NCI-H146 (cell line): ENCODE results near the gene SSTR5.
"Not testable (repeated sequence)": the region's sequence is repeated elsewhere in the genome, so short reads cannot be mapped to it uniquely, and the experiment has no call there.

Experiments
- DNase-seq: peaks from one replicate; lab custom pipeline; 2025; lab: John Stamatoyannopoulos, UW

Gene SSTR5

DNA sequence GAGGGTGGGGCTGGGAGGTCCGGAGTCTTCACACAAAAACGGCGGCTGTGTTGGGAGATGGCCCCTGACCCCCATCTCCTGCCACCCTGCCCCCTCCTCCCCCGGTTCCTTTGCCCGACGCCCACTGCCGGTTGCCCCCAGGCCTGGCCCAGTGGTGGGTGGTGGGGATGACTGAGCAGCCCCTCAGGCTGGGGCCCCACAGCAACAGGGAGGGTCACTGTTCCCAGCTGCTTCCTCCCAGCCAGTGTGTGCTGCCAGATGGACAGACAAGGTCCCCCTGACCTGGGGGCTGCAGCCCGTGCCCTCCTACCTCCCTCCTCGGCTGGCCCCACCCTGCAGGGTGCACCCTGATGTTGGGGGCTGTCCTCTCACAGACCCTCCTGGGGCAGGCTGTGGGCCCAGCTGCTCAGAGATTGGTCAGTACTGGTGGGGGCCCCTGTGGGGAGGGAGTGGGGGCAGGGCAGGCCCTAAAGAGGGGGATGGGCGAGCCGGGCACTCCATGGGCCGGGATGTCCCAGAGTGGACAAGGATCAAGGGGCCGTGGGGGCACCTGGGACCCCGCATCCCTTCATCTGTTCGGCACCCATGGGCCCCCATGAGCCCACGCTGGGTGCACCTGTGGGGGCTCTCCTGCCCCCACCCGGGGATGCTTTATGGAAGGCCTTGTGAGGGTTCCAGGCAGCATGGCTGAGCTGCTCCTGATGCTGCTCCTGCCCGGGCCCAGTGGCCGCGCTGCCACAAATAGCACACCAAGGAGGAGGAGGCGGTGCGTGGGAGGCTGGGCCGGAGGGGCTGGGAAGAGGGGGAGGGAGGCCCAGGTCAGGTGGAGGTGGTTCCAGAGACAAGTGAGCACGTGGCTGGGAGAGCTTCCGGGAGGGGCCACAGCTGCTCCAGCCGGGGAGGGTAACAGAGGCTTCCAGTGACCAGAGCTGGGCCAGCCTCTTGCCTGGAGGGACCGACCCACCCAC lies 18.4 kb downstream of the SSTR5 start:
- DNase-seq: no peak

DNA sequence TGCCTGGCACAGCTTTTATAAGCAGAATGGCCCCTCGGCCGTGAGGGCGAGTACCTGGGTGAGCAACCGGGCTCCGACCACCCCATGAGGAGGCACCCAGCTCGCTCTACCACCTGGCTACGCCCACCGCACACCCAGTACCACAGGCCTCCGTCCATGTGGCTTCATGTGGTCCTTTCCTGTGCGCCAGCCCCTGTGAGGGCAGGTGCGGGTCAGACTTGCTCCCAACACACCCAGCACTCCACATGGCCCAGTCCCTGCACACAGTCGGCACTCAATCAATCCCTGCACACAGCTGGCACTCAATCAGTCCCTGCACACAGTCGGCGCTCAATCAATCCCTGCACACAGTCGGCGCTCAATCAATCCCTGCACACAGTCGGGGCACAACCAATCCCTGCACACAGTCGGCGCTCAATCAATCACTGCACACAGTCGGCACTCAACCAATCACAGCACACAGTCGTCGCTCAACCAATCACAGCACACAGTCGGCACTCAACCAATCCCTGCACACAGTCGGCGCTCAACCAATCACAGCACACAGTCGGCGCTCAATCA lies 19.5 kb downstream of the SSTR5 start:
- DNase-seq: no peak

DNA sequence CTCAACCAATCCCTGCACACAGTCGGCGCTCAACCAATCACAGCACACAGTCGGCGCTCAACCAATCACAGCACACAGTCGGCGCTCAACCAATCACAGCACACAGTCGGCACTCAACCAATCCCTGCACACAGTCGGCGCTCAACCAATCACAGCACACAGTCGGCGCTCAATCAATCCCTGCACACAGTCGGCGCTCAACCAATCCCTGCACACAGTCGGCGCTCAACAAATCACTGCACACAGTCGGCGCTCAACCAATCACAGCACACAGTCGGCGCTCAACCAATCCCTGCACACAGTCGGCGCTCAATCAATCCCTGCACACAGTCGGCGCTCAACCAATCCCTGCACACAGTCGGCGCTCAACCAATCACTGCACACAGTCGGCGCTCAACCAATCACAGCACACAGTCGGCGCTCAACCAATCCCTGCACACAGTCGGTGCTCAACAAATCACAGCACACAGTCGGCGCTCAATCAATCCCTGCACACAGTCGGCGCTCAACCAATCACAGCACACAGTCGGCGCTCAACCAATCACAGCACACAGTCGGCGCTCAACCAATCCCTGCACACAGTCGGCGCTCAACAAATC lies 20.2 kb downstream of the SSTR5 start:
- not testable (repeated sequence) for DNase-seq

DNA sequence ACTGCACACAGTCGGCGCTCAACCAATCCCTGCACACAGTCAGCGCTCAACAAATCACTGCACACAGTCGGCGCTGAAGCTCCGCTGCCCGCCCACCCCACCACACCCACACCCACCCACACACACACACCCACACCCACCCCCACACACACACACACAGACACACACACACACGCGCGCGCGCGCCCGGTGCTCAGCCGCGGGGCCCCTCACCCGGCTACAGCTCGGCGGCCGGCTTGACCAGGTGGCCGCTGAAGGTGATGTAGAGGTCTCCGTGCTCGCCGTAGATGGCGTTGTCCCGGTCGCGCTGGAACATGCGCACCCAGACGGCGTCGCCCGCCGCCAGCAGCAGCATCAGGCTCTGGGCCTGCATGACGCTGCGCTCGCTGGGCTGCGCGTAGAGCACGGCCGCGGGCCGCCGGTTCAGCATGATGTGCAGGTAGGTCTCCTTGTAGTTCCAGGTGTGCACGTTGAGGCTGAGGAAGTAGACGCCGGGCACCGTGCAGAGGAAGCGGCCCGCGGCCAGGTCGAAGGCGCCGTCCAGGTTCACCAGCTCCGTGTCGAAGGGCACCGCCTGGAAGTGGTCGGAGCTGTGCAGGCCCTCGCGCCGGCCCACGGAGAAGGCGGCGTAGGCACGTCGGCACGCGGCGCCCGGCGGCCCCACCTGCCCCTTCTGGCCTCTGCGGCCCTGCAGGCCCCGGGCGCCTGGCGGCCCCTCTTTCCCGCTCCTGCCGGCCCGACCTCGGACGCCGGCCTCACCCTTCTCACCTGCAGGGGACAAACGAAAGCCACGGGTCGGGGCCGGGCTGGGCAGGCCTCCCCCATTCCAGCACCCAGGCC lies 21.0 kb downstream of the SSTR5 start:
- DNase-seq: peak; percentile 40

DNA sequence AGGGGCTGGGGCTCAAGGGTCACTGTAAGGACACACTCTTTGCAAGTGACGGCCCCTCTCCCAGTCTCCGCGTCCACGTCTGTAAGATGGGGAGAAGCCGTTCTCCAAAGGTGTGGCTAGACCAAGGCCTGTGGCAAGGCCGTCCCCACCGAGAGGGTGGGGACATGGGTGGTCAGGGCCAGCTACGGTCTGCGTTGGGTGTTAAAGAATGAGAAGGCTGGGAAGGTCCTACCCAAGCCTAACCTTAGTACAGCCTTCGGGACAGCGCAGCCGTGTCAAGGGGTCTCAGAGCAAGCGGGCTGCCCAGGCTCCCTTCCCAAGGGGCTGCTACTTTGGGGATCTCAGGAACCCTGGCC lies 21.6 kb downstream of the SSTR5 start:
- no peak for DNase-seq

DNA sequence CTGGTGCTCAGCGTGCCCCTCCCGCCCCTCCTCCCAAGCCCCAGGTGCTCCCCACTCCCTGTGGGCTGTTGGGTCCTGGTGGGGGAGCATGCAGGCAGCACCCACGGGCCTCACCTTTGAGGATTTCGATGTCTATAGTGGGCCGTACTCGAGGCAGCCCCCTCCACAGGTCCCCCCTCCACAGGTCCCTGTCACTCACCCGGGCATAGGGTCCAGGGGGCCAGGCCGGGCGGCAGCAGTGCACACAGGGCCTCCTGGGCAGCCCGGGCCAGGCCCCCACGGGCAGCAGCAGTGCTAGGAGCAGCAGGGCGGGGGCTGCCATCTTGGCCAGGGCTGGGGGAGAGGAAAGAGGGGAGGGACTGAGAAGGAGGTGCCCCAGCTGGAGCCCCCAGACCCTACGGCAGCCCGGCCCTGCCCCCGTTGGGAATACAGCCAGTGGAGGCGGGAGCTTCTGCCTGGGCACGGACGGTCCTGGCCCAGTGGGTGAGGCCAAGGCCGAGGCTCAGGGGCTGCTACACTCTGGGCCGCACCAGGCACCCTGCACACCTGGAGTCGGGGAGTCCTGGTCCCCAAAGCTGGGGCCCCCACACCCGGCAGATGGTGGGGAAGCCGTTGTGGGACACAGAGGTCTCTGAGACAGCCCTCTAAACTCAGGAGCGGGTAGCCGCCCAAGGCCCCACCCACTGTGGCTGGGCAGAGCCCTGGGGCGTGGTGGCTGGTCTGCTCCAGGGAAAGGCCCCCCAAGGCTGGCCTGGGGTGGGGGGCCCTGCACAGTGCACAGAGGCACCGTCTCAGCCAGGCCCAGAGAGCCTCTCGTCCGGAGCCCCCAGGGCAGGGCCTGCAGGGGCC lies 22.3 kb downstream of the SSTR5 start:
- DNase-seq: no peak

DNA sequence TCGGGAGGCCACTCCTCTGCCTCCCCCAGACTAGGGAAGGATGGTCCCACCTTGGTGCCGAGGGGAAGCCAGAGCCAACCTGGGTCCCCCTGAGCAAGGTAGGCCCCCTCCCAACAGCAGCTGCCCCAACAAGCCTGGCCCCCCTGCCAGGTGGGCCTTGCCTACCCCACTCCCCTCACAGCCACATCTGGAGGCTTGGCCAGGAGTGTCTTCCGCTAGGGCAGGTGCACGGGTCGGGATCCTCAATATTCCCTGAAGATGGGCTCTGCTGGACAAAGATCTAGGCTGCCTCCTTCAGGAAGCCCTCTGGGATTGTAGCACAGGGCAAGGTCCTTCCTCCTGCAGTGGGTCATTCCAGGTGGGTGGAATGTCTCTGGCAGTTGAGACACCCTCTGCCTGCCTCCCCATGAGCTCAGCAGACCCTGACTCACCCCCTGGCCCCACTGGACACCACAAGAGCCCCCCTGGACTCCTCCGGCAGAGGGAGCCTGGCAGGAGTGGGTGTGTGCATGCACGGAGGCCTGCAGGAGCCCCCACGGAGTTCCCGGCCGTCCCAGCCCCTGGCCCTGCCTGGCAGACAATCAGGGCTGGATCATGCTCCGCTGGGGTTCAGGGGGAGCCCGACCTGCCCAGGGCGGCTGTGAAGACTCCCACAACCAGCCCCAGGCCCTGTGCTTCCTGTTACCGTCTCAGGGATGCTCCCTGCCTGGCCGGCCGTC lies 23.1 kb downstream of the SSTR5 start:
- no peak for DNase-seq

DNA sequence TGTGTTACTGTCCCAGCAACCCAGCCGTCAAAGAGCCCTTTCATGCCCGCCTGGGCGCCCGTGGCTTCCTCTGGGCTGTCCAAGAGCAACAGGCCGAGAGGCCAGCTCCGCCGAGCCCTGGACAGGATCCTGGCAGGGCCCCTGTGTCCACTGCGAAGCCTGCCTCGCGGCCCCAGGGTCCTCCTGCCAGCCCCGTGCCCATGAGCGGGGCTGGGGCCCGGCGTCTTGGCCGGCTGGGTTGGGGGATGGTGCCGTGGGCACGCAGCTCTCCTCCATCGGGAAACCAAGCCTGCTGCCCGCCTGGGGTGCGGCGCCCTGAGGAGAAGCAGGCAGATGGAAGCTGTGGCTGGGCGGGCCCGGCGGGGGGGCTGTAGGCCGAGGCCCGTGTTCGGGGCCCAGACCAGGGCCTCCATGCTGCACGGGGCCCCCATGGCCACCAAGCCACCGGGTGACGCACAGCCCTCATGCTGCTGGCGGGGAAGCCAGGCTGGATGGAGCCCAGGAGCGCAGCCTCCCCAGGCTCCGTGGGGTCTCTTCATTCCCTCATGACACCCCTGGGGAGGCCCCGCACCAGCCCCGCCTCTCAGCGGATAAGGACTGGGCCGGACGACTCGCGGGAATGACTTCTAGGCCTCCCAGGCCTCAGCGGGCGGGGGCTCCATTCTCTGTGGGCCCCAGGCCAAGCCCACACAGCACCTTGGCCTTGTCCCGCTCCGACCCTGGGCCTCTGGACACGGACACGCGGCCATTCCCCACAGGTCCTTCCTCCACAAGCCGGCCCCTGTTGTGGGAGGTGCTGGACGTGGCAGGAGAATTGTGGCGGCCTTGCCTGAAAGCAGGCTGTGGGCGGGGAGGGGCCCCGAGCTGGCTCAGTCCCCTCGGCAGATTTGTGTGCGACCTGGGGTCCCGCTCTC lies 23.9 kb downstream of the SSTR5 start, which contains the start of gene C1QTNF8:
Gene C1QTNF8 (minus strand): TSS at position 76 of the 914 bp plus-strand sequence. CDS start 1,322 bp downstream, outside the sequence.
- no peak for DNase-seq

DNA sequence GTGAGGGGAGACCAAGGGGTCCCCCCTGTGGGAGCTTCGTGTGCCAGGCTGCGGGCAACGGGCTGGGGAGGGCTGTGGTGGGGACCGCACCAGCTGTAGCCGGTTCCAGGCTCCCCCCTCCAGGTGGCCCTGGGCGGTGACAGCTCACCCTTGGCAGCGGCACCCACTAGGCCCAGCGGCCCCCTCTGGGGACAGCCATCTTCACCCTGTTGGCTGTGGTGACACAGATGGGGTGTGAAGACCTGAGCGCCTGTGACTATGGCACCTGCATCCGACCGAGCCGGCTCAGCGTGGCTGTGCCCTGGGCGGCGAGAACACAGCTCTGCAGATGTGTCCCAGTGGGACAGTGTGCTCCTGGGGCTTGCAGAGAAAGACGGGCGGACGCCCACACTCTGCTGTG lies 24.6 kb downstream of the SSTR5 start:
- no peak for DNase-seq

DNA sequence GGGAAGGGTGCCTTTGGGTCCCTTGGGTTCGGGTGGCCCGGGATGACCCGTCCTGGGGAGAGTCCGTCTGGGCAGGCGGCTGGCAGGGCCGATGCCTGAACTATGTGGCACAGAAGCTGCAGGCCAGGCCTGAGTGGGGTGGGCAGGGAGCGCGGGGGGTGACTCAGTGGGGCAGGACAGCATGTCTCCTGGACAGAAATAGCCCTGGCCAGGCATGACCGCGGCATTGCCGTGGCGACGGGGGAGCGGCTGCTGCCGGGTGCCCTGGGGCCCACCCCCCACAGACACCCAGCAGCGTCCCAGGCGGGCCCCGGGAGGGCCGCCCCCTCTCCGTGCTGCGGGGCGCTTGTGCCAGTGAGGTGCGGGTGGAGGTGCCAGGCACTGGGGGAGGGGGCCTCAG lies 25.3 kb downstream of the SSTR5 start:
- DNase-seq: no peak

DNA sequence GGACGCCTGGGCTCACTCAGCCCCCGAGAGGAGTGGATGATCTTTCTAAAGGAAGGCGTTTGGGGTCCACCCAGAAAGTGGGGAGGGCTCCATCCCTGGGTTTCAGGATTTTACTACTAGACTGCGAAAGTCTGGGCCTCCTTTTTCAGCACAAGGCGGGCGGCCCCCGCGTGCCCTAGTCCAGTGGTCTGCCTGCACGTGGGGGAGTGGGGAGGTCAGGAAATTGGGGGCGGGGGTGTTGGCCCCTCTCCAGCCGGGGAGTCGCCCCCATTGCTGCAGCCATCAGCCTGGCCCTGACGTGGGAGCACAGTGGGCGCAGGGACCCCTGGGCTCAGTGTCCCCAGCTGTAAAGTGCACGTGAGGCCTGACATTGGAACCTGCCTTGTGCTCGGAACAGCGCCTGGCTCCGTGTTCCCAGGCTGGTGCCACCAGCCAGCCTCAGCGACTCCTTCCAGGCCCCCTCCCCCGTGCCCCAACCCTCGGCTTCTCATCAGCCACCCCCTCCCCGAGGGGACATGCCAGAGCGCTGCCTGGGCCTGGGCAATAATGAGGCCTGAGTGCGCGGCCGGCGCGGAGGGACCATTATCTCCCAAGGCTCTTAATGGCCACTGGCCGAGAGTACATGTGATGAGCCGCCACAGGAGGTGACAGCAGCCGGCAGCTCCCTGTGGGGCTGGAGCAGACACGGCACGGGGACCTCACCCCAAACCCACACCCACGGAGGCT lies 25.9 kb downstream of the SSTR5 start:
- DNase-seq: no peak

DNA sequence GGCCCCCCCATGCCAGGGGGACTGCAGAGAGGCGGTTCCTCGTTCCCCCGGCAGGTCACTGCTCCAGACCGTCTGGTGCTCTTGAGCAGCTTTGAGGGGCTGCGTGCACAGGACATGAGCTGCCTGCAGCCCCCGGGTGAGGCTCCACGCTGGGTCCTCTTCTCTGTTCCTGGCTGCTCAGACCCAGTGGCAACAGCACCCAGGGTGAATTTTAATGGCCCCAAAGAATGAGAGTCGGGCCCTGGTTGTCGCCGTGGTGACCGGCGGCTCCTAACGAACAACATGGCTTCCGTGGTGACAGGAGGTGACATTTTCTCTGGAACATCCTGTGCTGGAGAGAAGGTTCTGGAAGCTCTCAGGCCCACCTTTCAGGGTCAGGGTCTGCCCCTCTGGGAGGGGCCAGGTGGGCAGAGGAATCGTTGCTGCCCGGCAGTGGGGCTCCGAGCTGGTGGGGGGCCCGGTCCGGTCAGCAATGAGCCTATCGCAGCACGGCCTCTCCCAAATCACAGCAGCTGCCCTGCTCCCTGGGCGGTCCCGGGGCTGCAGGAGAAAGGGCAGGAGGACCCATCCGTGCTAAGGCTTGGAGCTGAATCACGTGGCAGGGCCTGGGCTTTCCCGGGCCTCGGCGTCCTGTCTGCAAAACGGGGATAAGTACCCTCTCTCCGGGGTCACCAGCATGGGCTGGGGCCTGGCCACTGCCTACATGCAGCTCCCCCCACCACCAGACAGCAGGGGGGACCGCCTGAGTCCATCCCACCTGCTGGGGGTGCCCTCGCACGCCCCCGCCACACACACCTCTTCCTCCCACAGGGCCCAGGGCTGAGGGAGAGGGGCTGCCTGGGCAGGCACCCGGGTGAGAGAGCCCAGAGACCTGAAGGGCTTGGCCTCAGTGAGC lies 26.9 kb downstream of the SSTR5 start:
- DNase-seq: no peak

DNA sequence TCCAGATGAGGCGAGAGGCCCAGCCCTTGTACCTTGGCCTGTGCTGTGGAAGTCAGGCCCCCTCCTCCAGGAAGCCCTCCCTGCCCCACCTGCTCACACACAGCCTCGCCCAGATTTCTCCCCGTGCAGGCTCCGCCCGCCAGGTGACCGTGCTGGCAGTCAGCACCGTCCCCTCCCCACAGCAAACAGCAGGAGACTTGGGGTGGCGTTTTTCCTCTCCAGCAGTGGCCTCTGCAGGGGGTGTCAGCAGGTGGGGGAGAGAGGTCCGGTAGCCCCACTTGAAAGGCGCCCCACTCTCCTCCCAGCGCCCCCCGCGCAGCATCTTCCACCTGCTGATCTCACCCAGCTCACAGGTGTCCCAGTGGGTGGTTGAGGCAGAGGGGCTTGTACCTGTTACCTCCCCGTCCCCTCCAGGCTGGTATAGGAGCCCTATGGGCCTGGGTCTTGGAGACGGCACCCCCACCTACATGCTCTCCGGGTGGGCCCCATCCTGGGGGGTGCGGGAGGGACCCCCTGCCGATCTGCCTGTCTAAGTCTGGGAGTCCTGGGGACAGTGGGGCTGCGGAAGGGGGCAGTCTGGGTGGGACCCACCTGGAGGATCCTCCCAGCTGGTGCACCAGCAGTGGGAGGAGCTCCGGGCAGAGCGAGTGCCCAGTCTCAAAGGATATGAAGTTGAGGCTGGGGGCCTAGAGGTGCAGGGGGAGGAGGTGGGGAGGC lies 27.7 kb downstream of the SSTR5 start:
- DNase-seq: no peak

DNA sequence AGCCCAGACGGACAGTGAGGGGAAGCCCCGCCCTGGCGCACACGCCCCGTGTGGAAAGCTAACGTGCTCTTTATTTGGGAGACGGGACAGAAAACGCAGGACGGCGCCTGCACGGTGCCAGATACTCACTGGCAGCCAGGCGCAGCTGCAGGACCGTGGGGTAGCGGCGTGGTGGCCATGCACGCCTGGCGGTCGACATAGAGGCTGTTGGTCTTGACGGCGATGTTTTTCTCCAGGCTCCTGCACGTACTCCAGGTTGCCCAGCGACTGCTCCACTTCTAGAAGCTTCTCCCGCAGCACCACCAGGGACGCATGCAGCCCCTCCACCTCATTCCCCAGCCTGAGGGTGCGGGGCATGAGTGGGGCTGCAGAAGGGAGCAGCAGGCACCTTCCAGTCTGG lies 28.6 kb downstream of the SSTR5 start:
- DNase-seq: no peak

DNA sequence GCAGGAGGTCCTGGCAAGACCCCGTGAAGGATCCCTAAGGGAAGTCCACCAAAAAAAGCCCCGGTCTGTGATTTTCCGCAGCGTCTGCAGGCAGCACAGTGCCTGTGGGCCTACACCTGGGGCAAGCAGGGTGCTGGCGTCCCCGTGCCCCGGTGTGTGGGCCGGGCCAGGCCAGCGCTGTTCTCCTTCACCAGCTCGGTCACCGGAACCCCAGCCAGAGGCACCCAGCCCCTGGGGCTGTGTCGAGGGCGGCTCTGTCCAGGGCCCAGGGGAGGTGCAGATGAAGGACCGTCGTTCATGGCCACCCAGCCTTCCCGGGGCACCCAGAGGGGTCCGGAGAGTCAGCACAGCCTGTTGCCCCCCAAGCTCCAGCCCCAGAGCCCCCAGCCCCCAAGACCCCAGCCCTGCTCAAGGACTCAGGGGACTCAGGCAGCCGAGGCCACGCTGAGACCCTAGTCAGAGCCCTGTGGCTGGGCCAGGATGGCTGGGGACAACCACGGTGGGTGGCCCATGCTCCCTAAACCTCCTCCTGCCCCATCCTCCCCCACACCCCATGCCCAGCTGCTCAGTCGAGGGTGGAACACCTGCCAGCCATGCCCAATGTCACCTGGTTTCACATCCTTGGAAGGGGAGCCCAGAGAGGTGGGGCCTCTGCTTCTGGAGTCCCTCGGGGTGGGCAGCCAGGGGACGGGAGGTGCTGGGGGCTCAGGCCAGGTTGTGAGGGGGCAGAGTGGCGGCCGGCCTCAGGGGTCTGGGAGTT lies 29.2 kb downstream of the SSTR5 start:
- DNase-seq: no peak

DNA sequence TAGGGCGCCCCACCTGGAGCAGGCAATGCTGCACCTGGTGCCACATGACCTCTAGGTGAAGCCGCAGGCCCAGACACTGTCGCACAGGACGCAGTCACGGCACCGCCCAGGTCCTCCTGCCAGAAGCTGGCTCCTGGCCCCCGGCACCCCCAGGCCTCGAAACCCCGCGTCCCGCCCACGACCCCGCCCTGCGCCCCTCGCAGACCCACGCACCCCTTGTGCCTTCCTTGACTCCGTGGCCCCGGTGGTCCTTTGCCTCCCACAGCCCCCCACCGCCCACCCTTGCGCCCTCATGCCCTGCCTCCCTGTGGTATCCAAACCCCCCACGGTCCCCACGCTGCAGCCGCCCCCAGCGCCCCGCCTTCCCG lies 29.8 kb downstream of the SSTR5 start:
- DNase-seq: no peak
